ENCODE results near the gene SF3B1.
"Not testable (repeated sequence)": the region's sequence is repeated elsewhere in the genome, so short reads cannot be mapped to it uniquely, and the experiment has no call there.

Gene SF3B1

GRCh38 chr2:197434541-197435513, at the start of gene SF3B1:
Gene SF3B1, minus strand, starts transcription at chr2:197435028. Its CDS starts 29 bp downstream, at chr2:197434999.
- peak; percentile 95 for DNase-seq (ENCODE audit: low spot score)

GRCh38 chr2:197484248-197484647, 49.4 kb upstream of the SF3B1 start:
- not testable (repeated sequence) for DNase-seq (ENCODE audit: low spot score)

GRCh38 chr2:197480165-197481036, 45.6 kb upstream of the SF3B1 start:
- no peak for DNase-seq (ENCODE audit: low spot score)

- no peak for DNase-seq (ENCODE audit: low spot score)
Observed at GRCh38 chr2:197477797-197478196, 43.0 kb upstream of the SF3B1 start.

GRCh38 chr2:197472166-197472565, 37.3 kb upstream of the SF3B1 start:
- no peak for DNase-seq (ENCODE audit: low spot score)

DNA sequence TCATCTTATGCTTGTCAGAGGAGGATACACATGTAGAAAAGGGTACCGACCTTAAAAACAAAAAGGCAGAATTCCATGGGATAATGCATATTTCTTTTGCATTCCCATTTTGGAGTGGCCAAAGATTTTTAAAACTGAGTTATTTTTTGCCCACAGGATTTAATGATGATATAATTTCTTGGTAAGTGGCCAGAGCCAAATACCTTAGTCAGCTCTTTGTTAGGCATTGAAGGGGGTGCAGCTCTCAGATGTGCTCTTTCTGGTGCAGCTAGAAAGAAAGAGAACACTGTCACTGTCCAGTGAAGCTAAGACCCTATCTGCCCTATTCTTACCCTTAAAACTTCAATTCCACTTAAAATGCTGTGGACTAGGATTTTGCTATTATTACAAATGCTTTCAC, 29.3 kb upstream of the SF3B1 start:
- DNase-seq (ENCODE audit: low spot score): no peak

DNA sequence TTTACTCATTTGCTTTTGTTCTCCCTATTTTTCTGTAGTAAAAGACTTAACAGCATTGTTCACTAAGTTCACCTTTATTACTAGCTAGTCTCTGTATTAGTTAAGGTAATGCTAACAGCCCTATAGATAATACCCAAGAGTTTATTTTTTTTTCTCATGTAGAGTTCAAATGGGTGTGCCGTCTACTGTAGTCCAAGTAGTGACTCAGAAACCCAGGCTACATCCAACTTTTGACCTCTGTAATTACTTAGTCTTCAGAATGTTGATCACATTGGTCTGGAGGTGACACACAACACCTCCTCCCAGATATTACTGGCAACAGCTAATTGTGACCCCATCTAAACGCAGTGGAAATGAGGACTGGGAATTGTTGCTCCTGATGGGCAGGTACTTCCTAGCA, 26.2 kb upstream of the SF3B1 start:
- DNase-seq (ENCODE audit: low spot score): no peak

- DNase-seq (ENCODE audit: low spot score): no peak
Observed at GRCh38 chr2:197460649-197461048, 25.8 kb upstream of the SF3B1 start.

GRCh38 chr2:197455428-197455827, 20.6 kb upstream of the SF3B1 start:
- DNase-seq (ENCODE audit: low spot score): no peak

DNA sequence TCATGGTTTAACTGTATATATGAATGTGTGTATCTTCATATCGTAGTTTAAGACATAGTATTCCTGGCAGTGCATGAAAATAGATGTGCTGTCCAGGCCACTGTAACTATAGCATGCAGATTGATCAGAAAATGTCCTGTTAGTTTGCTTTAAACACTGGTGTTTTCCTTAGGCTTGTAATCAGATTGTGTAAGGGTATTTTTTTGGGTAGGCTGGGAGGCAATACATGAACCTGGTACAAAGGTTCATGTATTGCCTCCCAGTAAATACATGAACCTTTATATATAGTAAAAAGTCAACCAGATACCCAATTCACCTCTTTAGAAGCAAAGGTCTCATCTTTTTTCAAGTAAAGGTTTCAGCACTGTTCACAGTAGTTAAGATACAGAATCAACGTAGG, 20.1 kb upstream of the SF3B1 start:
- no peak for DNase-seq (ENCODE audit: low spot score)

DNA sequence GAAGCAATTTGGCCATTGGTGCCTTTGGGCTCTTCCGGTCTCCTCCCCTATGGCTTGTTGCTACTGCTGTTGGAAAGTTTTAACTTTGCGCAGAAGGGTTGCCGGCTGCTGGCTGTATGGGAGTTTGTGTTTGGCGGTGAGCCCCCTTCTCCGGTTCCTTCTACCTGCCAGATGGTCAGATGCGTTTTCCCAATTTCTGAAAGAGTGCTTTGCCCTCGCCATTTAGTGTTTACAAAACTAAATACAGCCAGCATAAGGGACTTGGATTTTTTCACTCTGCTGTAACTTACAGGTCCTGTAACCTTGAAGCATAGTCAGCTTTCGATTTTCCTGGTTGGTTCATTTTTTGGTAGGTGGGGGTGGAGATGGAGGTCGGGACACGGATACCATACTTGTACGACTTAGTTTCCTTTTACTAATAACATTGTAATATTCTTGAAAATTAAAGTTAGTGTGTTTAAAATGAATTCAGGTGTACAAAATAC, 19.1 kb upstream of the SF3B1 start:
- peak; percentile 83 for DNase-seq (ENCODE audit: low spot score)

GRCh38 chr2:197453123-197453913, 18.5 kb upstream of the SF3B1 start, which contains the start of gene COQ10B:
Gene COQ10B, plus strand, starts transcription at chr2:197453552. Its CDS starts 9 bp downstream, at chr2:197453561.
- peak; percentile 97 for DNase-seq (ENCODE audit: low spot score)

GRCh38 chr2:197452754-197453122, 17.9 kb upstream of the SF3B1 start:
- no peak for DNase-seq (ENCODE audit: low spot score)

GRCh38 chr2:197450935-197451358, 16.1 kb upstream of the SF3B1 start:
- DNase-seq (ENCODE audit: low spot score): not testable (repeated sequence)

DNA sequence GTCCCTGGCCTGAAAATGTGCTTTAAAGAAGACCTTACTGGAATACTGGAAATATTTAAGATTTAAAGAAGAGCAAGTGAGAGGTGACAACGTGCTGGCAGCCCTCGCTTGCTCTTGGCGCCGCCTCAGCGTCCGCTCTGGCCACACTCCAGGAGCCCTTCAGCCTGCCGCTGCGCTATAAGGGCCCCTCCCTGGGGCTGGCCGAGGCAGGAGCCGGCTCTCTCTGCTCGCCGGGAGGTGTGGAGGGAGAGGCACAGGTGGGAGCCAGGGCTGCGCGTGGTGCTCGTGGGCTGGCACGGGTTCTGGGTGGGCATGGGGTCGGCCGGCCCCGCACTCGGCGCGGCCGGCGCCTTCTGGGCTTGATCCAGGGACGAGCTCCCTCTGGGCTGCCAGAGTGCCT, 15.6 kb upstream of the SF3B1 start:
- DNase-seq (ENCODE audit: low spot score): no peak

DNA sequence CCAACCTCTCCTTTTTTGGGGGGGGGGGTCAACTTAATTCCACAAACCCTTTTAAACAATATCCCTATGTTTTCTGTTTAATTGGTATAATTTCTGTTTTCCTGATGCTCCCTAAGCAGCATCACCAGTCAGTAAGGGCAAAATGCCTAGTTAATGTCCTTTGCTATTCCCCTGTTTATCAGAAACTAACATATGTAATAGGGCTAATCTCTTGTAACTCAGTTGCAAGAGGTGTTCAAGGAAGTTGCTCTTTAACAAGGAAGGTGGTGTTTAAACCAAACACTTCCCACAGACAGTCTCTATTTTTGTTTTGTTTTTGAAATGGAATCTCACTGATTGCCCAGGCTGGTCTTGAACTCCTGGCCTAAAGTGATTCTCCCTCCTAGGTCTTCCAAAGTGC, 12.0 kb upstream of the SF3B1 start:
- DNase-seq (ENCODE audit: low spot score): no peak

GRCh38 chr2:197445746-197446145, 10.9 kb upstream of the SF3B1 start:
- DNase-seq (ENCODE audit: low spot score): no peak

DNA sequence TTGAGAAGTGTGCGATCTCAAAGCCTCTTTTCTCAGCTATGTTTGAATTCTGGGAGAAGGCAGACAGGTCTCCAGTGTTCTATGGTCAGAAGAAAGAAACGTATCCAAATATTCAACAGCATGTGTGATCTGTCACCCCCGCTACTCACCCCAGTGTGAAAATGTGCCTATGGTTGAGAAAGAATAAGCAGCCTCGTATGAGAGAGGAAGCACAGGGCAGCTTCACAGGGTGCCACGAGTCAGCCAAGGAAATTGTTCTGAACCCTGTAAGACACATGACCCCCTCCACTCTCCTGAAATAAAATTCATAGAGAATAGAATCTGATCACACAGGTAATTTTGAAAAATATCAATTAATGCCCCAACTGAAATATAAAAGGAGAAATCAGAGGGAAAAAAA, 8.0 kb upstream of the SF3B1 start:
- DNase-seq (ENCODE audit: low spot score): no peak

DNA sequence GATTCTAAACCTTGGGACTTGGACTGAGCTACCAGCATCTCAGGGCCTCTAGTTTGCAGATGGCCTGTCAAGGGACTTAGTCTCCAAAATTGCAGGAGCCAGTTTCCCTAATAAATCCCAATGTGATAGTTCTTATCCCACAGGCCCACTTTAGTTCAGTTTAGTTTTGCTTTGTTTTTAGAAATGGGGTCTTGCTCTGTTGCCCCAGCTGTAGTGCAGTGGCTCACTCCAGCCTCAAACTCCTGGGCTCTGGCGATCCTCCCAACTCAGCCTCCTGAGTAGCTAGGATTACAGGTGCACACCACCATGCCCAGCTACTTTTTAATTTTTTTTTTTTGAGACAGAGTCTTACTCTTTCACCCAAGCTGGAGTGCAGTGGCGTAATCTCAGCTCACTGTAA, 2.6 kb upstream of the SF3B1 start:
- no peak for DNase-seq (ENCODE audit: low spot score)

- DNase-seq (ENCODE audit: low spot score): no peak
Observed at GRCh38 chr2:197435598-197436420, 981 bp upstream of the SF3B1 start.

Data from AG08396 (cell line).